ENCODE results near the gene SH3RF3.

SH3RF3 gene

GRCh38 chr2:109265369-109265768, 136.4 kb downstream of the SH3RF3 start:
- no peak overlapping the region for H3K4me3 ChIP-seq (ENCODE audit: extremely low read depth, insufficient read depth, low read length, poor library complexity, severe bottlenecking)
- H3K9me3 ChIP-seq (ENCODE audit: control insufficient read depth, low read length): no peaks in the 10 kb centered on the region
- H3K27ac ChIP-seq (ENCODE audit: low read depth, low read length, severe bottlenecking): no peak overlapping the region
- 60 to 80% methylated on average over 1 of the region's 2 CpGs for WGBS, 2 experiments (ENCODE audit: insufficient coverage in 2 of 2)
- H3K36me3 ChIP-seq (ENCODE audit: control insufficient read depth, insufficient read depth, low read length): no peaks in the 10 kb centered on the region
- peaks cover 16% of the 10 kb centered on the region for H3K4me1 ChIP-seq (ENCODE audit: control insufficient read depth, insufficient read depth, low read length, poor library complexity, severe bottlenecking)

- no peaks in the 10 kb centered on the region for H3K36me3 ChIP-seq (ENCODE audit: control insufficient read depth, insufficient read depth, low read length)
- H3K9me3 ChIP-seq (ENCODE audit: control insufficient read depth, low read length): no peaks in the 10 kb centered on the region
- peaks cover 16% of the 10 kb centered on the region for H3K4me1 ChIP-seq (ENCODE audit: control insufficient read depth, insufficient read depth, low read length, poor library complexity, severe bottlenecking)
- WGBS, 2 experiments (ENCODE audit: insufficient coverage in 2 of 2): 96% methylated on average over 5 of the region's 5 CpGs
- no peak overlapping the region for H3K4me3 ChIP-seq (ENCODE audit: extremely low read depth, insufficient read depth, low read length, poor library complexity, severe bottlenecking)
- H3K27ac ChIP-seq (ENCODE audit: low read depth, low read length, severe bottlenecking): no peak overlapping the region
Observed at GRCh38 chr2:109265953-109266352, 136.9 kb downstream of the SH3RF3 start.

- Histone ChIP-seq H3K27ac (ENCODE audit: low read depth, low read length, severe bottlenecking) (no peak overlapping the region), H3K4me3 (ENCODE audit: extremely low read depth, insufficient read depth, low read length, poor library complexity, severe bottlenecking) (no peak overlapping the region), H3K4me1 (ENCODE audit: control insufficient read depth, insufficient read depth, low read length, poor library complexity, severe bottlenecking) (peaks cover 16% of the 10 kb centered on the region), H3K9me3 (ENCODE audit: control insufficient read depth, low read length) (no peaks in the 10 kb centered on the region), H3K36me3 (ENCODE audit: control insufficient read depth, insufficient read depth, low read length) (no peaks in the 10 kb centered on the region)
- WGBS, 2 experiments (ENCODE audit: insufficient coverage in 2 of 2): 84 to 94% methylated on average over 3 to 8 of the region's 9 CpGs
Observed at GRCh38 chr2:109266496-109266895, 137.5 kb downstream of the SH3RF3 start.

- H3K9me3 ChIP-seq (ENCODE audit: control insufficient read depth, low read length): no peaks in the 10 kb centered on the region
- H3K4me3 ChIP-seq (ENCODE audit: extremely low read depth, insufficient read depth, low read length, poor library complexity, severe bottlenecking): no peak overlapping the region
- 79 to 80% methylated on average over 12 to 14 of the region's 16 CpGs for WGBS, 2 experiments (ENCODE audit: insufficient coverage in 2 of 2)
- H3K27ac ChIP-seq (ENCODE audit: low read depth, low read length, severe bottlenecking): peak overlapping the region; percentile 10
- H3K36me3 ChIP-seq (ENCODE audit: control insufficient read depth, insufficient read depth, low read length): no peaks in the 10 kb centered on the region
- H3K4me1 ChIP-seq (ENCODE audit: control insufficient read depth, insufficient read depth, low read length, poor library complexity, severe bottlenecking): peaks cover 16% of the 10 kb centered on the region
Observed at GRCh38 chr2:109266998-109267854, 138.2 kb downstream of the SH3RF3 start.

DNA sequence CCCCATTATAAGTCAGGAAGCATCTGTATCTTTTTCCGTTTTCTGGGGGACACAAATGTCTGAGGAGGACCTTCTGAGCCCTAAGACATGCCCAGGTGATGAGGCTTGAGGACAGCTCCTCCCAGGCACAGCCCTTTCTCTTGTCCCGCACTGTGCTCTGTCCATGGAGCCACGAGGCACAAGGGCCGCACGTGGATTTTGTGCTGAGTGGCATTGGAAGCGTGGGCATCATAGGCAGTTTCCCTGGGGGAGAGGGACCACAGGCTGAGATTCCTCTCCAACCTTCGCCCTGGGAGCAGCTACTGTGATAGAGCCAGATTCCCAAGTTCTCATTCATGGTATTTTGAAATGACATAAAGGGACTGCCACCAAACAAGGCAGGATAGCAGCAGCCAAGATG, 139.9 kb downstream of the SH3RF3 start:
- peaks cover 16% of the 10 kb centered on the region for H3K4me1 ChIP-seq (ENCODE audit: control insufficient read depth, insufficient read depth, low read length, poor library complexity, severe bottlenecking)
- WGBS, 2 experiments (ENCODE audit: insufficient coverage in 2 of 2): 90% methylated on average over 6 to 7 of the region's 7 CpGs

GRCh38 chr2:109269706-109270504, 140.9 kb downstream of the SH3RF3 start:
- no peak overlapping the region for H3K27ac ChIP-seq (ENCODE audit: low read depth, low read length, severe bottlenecking)
- no peaks in the 10 kb centered on the region for H3K36me3 ChIP-seq (ENCODE audit: control insufficient read depth, insufficient read depth, low read length)
- peaks cover 15% of the 10 kb centered on the region for H3K4me1 ChIP-seq (ENCODE audit: control insufficient read depth, insufficient read depth, low read length, poor library complexity, severe bottlenecking)
- H3K4me3 ChIP-seq (ENCODE audit: extremely low read depth, insufficient read depth, low read length, poor library complexity, severe bottlenecking): no peak overlapping the region
- no peaks in the 10 kb centered on the region for H3K9me3 ChIP-seq (ENCODE audit: control insufficient read depth, low read length)
- 96 to 97% methylated on average over 6 of the region's 11 CpGs for WGBS, 2 experiments (ENCODE audit: insufficient coverage in 2 of 2)

More for the DNA sequence above, 139.9 kb downstream of the SH3RF3 start:
- Histone ChIP-seq H3K36me3 (ENCODE audit: control insufficient read depth, insufficient read depth, low read length) (no peaks in the 10 kb centered on the region), H3K27ac (ENCODE audit: low read depth, low read length, severe bottlenecking) (no peak overlapping the region), H3K9me3 (ENCODE audit: control insufficient read depth, low read length) (no peaks in the 10 kb centered on the region), H3K4me3 (ENCODE audit: extremely low read depth, insufficient read depth, low read length, poor library complexity, severe bottlenecking) (no peak overlapping the region)

- H3K9me3 ChIP-seq (ENCODE audit: control insufficient read depth, low read length): no peaks in the 10 kb centered on the region
- no peak overlapping the region for H3K27ac ChIP-seq (ENCODE audit: low read depth, low read length, severe bottlenecking)
- H3K4me3 ChIP-seq (ENCODE audit: extremely low read depth, insufficient read depth, low read length, poor library complexity, severe bottlenecking): no peak overlapping the region
- H3K36me3 ChIP-seq (ENCODE audit: control insufficient read depth, insufficient read depth, low read length): no peaks in the 10 kb centered on the region
- peaks cover 12% of the 10 kb centered on the region for H3K4me1 ChIP-seq (ENCODE audit: control insufficient read depth, insufficient read depth, low read length, poor library complexity, severe bottlenecking)
- WGBS, 2 experiments (ENCODE audit: insufficient coverage in 2 of 2): 81 to 87% methylated on average over 10 to 15 of the region's 16 CpGs
Observed at GRCh38 chr2:109270505-109271312, 141.7 kb downstream of the SH3RF3 start.

GRCh38 chr2:109271920-109272319, 142.9 kb downstream of the SH3RF3 start:
- no peak overlapping the region for H3K4me3 ChIP-seq (ENCODE audit: extremely low read depth, insufficient read depth, low read length, poor library complexity, severe bottlenecking)
- no peak overlapping the region for H3K27ac ChIP-seq (ENCODE audit: low read depth, low read length, severe bottlenecking)
- 93 to 96% methylated on average over 3 of the region's 3 CpGs for WGBS, 2 experiments (ENCODE audit: insufficient coverage in 2 of 2)
- no peaks in the 10 kb centered on the region for H3K36me3 ChIP-seq (ENCODE audit: control insufficient read depth, insufficient read depth, low read length)
- no peaks in the 10 kb centered on the region for H3K9me3 ChIP-seq (ENCODE audit: control insufficient read depth, low read length)
- peaks cover 5% of the 10 kb centered on the region for H3K4me1 ChIP-seq (ENCODE audit: control insufficient read depth, insufficient read depth, low read length, poor library complexity, severe bottlenecking)

GRCh38 chr2:109272461-109272860, 143.5 kb downstream of the SH3RF3 start:
- Histone ChIP-seq H3K4me1 (ENCODE audit: control insufficient read depth, insufficient read depth, low read length, poor library complexity, severe bottlenecking) (peaks cover 4% of the 10 kb centered on the region), H3K4me3 (ENCODE audit: extremely low read depth, insufficient read depth, low read length, poor library complexity, severe bottlenecking) (no peak overlapping the region), H3K36me3 (ENCODE audit: control insufficient read depth, insufficient read depth, low read length) (no peaks in the 10 kb centered on the region), H3K9me3 (ENCODE audit: control insufficient read depth, low read length) (no peaks in the 10 kb centered on the region), H3K27ac (ENCODE audit: low read depth, low read length, severe bottlenecking) (no peak overlapping the region)
- WGBS, 2 experiments (ENCODE audit: insufficient coverage in 2 of 2): 91 to 94% methylated on average over 8 to 10 of the region's 15 CpGs
